HL-60/S4 treated with phorbol 12-myristate 13-acetate at 8.2 ng/mL for 4 days and 3 days (cell line): ENCODE measurements around the gene RNF224.
"Not testable (repeated sequence)": the region's sequence is repeated elsewhere in the genome, so short reads cannot be mapped to it uniquely, and the experiment has no call there.

Experiments used
- in situ Hi-C: fragments of 300-500 bp; cut with MboI; formaldehyde crosslinking; loops from 2 replicates; pipeline ENCODE4 v1.15.0; 2022; ENCODE audit warnings: low sequenced_read_pairs

The RNF224 gene

GRCh38 chr9:137236936-137237421 lies 9.7 kb downstream of the RNF224 start:
- in situ Hi-C loops = no loop called here

- in situ Hi-C loops = no loop called here
Observed at GRCh38 chr9:137237759-137238726, 10.7 kb downstream of the RNF224 start.

DNA sequence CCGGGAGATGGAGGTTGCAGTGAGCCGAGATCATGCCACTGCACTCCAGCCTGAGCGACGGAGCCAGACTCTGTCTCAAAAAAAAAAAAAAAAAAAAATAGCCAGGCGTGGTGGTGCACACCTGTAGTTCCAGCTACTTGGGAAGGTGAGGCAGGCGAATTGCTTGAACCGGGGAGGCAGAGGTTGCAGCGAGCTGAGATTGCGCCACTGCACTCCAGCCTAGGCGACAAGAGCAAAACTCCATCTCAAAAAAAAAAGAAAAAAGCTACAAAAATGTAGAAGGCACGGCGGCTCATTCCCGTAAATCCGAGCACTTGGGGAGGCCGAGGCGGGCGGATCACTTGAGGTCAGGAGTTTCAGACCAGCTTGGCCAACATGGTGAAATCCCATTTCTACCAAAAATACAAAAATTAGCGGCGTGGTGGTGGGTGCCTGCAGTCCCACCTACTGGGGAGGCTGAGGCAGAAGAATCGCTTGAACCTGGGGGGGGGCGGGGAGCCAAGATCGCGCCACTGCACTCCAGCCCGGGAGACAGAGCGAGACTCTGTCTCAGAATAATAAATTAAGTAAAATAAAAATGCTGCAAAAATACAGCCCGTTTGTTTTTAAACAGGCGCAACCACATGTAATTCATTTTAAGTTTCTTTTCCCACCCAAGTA lies 12.4 kb downstream of the RNF224 start:
- in situ Hi-C loops = not testable (repeated sequence)

GRCh38 chr9:137240318-137240840 lies 13.1 kb downstream of the RNF224 start:
- in situ Hi-C loops = no loop called here

- in situ Hi-C loops = no loop called here
Observed at GRCh38 chr9:137240841-137241489, 13.7 kb downstream of the RNF224 start, which contains the start of gene TUBB4B. TSS of gene TUBB4B (plus strand) at chr9:137241287. CDS start at chr9:137241361, 74 bp downstream.

- in situ Hi-C loops = no loop called here
Observed at GRCh38 chr9:137241490-137242268, 14.4 kb downstream of the RNF224 start.

GRCh38 chr9:137242269-137243203 lies 15.2 kb downstream of the RNF224 start:
- in situ Hi-C loops = no loop called here

DNA sequence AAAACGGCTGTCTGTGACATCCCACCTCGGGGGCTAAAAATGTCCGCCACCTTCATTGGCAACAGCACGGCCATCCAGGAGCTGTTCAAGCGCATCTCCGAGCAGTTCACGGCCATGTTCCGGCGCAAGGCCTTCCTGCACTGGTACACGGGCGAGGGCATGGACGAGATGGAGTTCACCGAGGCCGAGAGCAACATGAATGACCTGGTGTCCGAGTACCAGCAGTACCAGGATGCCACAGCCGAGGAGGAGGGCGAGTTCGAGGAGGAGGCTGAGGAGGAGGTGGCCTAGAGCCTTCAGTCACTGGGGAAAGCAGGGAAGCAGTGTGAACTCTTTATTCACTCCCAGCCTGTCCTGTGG lies 15.9 kb downstream of the RNF224 start:
- in situ Hi-C loops = not testable (repeated sequence)

DNA sequence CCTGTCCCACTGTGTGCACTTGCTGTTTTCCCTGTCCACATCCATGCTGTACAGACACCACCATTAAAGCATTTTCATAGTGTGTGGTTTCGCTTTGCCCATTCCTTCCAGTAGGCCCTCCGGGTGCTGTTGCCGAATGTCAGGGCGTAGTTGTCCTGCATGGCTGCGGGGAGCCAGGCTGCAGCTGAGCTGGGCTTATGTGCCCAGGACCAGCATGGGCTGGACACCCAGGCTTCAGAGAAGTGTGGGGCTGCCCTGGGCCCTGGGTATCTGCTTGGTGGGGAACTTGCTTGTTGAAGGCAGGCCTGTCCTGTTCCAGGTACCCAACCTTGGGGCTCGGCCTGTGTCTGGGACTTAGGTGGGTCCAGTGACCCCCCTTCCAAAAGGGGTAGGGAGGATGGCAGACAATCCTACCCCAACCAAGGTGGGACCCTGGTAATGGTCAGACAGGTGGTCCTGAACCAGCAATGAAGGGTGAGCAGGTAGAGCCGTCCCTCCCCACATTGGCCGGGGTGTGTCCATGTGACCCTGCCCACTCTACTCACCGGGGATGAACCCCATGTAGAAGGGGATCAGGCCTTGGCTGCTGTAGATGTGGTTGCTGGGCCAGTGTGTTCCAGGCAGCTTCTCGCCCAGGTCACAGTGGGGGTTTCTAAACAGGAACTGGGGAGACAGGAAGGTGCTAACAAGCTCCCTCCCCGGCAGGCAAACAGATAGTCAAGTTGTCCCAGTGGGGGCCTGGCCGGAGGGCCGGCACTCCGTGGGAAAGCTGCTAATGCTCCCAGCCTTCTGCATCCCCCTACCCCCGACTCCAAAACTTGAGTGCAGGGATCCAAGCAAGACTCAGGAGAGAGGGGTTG lies 16.6 kb downstream of the RNF224 start:
- in situ Hi-C loops = no loop called here

GRCh38 chr9:137244486-137245449 lies 17.5 kb downstream of the RNF224 start:
- in situ Hi-C loops = no loop called here

DNA sequence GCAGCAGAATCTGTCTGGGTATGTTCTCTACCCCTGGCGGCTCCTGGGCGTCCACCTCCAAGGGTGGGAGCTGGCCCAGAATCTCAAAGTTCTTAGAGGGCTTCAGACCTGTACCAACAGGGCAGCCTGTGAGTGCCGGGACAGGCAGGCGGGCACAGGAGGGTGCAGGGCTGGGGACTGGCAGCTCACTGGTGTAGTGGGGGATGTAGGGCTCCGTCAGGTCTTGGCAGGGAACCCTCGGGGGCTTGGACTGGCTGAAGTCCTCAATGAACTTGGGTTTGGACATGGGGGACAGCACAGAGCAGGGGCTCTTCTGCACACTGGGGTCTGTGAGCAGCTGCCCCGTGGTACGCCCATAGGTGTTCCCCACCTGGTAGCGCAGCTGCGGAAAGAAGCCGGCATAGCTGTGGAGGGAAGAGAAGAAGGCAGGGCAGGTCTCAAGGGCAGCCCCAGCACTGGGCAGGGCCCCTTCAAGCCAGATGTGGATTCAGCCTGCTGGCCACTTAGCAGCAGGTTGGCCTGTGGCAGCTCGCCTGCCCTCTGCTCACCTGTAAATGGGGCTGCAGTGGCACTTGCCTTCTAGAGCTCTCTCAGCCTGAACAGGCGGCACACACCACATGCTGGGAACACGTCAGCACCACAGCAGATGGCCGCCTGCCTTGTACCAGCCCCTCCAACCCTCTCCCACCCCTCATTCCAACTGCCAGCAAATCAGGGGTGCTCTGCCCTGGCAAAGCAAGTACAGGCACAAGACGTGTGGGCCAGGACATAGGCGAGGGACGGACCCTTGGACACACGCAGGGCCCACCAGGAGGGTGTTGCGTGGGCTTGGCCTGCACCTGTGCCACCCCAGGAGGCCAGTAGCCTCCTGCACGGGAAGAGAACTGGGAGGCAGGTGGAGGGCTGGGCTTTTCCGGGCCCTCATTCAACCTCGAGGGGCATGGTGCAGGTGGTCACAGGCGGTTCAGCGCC lies 18.4 kb downstream of the RNF224 start:
- in situ Hi-C loops = no loop called here

DNA sequence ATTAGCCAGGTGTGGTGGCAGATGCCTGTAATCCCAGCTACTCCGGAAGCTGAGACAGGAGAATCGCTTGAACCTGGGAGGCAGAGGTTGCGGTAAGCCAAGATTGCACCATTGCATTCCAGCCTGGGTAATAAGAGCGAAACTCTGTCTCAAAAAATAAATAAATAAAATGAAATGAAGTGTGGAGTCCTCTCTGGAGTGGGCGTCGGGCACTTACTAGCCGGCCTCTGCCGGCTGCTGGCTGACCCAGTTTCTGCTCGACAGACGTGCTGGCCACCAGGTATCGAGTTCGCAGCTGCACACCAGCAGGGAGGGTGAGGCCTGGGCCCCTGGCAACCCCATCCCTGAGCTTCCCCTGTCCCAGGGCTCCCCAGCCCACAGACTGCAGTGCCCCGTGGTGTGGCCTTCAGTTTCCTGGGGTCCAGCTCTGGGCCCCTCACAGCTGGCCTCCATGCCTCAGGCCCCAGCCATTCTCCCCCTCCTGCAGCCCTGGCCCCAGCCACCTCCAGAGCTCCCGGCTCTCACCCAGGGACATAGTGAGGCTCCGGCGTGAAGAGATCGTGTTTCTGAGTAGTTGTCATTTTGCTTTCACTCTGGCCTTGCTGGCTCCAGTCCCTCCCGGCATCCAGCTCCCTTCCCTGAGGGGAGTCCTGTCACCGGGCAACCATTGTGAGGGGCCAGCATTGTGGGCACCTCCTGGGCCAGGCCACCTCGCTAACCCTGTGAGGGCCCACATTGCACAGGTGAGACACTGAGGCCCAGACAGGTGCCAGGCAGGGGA lies 20.0 kb downstream of the RNF224 start:
- in situ Hi-C loops = no loop called here

- in situ Hi-C loops = no loop called here
Observed at GRCh38 chr9:137247916-137248175, 20.5 kb downstream of the RNF224 start.

GRCh38 chr9:137250329-137251193 lies 23.3 kb downstream of the RNF224 start:
- in situ Hi-C loops = no loop called here

DNA sequence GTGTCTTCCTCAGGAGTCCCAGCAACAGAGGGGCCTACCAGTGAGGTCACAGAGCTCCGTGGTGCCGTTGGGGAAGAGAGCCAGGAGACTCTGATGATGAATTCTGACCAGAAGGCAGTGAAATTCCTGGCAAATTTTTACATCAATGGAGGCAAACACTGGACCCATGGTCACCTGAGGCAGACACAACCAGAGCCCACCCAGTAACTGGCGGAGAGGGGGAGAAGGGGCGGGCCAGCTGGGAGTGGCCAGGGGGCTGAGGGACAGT lies 23.8 kb downstream of the RNF224 start, which contains the start of gene STPG3:
Gene STPG3, plus strand, starts transcription at position 93 of the 268 bp plus-strand sequence. Its CDS starts 1 bp downstream, at position 94.
- in situ Hi-C loops = no loop called here
